CD4-positive, alpha-beta T cell (primary cell): Measurements from ENCODE around the gene PRR13. TPM values are rescaled to one million over a fixed set of nuclear protein-coding genes. Genes with fewer than 3 reads are reported as not detected.
"Not testable (repeated sequence)": the region's sequence is repeated elsewhere in the genome, so short reads cannot be mapped to it uniquely, and the experiment has no call there.

Experiments used
- ATAC-seq: fragments of 200-7000 bp; cut with Tn5 transposase; one replicate; pipeline ENCODE4 v1.10.0; 2022; ENCODE audit warnings: mild to moderate bottlenecking; ENCODE audit not compliant: poor library complexity
- CTCF ChIA-PET: fragments of 350-600 bp; sonication (Branson Sonifier 250); formaldehyde crosslinking; loops from one replicate; lab custom pipeline; 2021; ENCODE audit warnings: antibody characterized with exemption, inconsistent platforms; lab: Charles Lee
- POLR2A ChIA-PET: fragments of 350-600 bp; sonication (Branson Sonifier 250); formaldehyde crosslinking; loops from one replicate; lab custom pipeline; 2021; ENCODE audit warnings: antibody characterized with exemption, inconsistent platforms; lab: Charles Lee
- DNase-seq, 14 experiments: peaks; one replicate each; pipeline ENCODE4 v3.0.0-alpha.2; 2013 to 2020; ENCODE audit warnings: mixed read lengths in 2 of 14
- H3K27ac ChIP-seq, 2 donors: one replicate each; pipeline versions ENCODE4 v1.5.1 to v1.7.0; 2013; ENCODE audit warnings: low read length in 2 of 2, low read depth in 1 of 2, mild to moderate bottlenecking in 1 of 2
- H3K27me3 ChIP-seq, 2 experiments: 1 replicate in 1 of 2; 2 replicates in 1 of 2; pipeline versions ENCODE4 v1.6.1 to v1.7.0; 2013; ENCODE audit warnings: low read length in 2 of 2, control low read depth in 1 of 2, mild to moderate bottlenecking in 1 of 2, moderate library complexity in 1 of 2; ENCODE audit not compliant: insufficient read depth in 2 of 2, control insufficient read depth in 1 of 2
- H3K36me3 ChIP-seq: one replicate; pipeline ENCODE4 v1.6.1; 2013; ENCODE audit warnings: low read length, control low read depth; ENCODE audit not compliant: insufficient read depth
- H3K4me1 ChIP-seq: one replicate; pipeline ENCODE4 v1.6.1; 2013; ENCODE audit warnings: low read length, control low read depth; ENCODE audit not compliant: insufficient read depth
- H3K4me3 ChIP-seq: one replicate; pipeline ENCODE4 v1.5.1; 2013; ENCODE audit warnings: mild to moderate bottlenecking, low read length, moderate library complexity
- H3K9me3 ChIP-seq, 2 experiments: 1 replicate in 1 of 2; 2 replicates in 1 of 2; pipeline versions ENCODE4 v1.6.1 to v1.7.0; 2013; ENCODE audit warnings: low read length in 2 of 2, mild to moderate bottlenecking in 2 of 2, control low read depth in 1 of 2, moderate library complexity in 1 of 2; ENCODE audit not compliant: control insufficient read depth in 1 of 2, insufficient read depth in 1 of 2
- H3K27ac Mint-ChIP-seq: one replicate; pipeline ENCODE4 v1.8.0; 2020; ENCODE audit warnings: mixed read lengths
- H3K27me3 Mint-ChIP-seq: one replicate; pipeline ENCODE4 v1.8.0; 2021; ENCODE audit warnings: mixed read lengths
- H3K36me3 Mint-ChIP-seq: one replicate; pipeline ENCODE4 v1.8.0; 2021; ENCODE audit warnings: low read depth, mixed read lengths
- H3K4me1 Mint-ChIP-seq: one replicate; pipeline ENCODE4 v1.8.0; 2021; ENCODE audit warnings: low read depth, mixed read lengths
- H3K4me3 Mint-ChIP-seq: one replicate; pipeline ENCODE4 v1.8.0; 2020; ENCODE audit warnings: mild to moderate bottlenecking, mixed read lengths
- H3K9me3 Mint-ChIP-seq: one replicate; pipeline ENCODE4 v1.8.0; 2020; ENCODE audit warnings: mixed read lengths
- intact Hi-C, 2 experiments: fragments of 100-400 bp; cut with DNase I in 1 of 2; cut with micrococcal nuclease in 1 of 2; formaldehyde crosslinking; loops; one replicate each; pipeline versions ENCODE4 v1.15.1 to v1.9.0; 2023 to 2025; cut with DNase I, micrococcal nuclease
- polyA plus RNA-seq, 2 donors: library from polyadenylated mRNA; unstranded; fragments of 120-200 nt; gene quantifications; one replicate each; pipeline ENCODE4 v1.2.1, GENCODE V29; 2013
- total RNA-seq, 174 experiments: library from RNA in 2 of 174; stranded (reverse) in 2 of 174; gene quantifications; one replicate each; pipeline ENCODE4 v1.2.3 and lab custom pipeline; 2021 to 2026
- TF ChIP-seq, protein P1 (sequence below): fragments of 200-600 bp; IDR thresholded peaks from one replicate; pipeline ENCODE4 v1.8.0; 2022; ENCODE audit warnings: antibody characterized with exemption, mild to moderate bottlenecking

PRR13 gene
- 100 to 1,000 TPM; 133 to 142 TPM for total RNA-seq
- polyA plus RNA-seq (2013, experiment 1 of 2), result 258 TPM
- 280 TPM for polyA plus RNA-seq (2013, experiment 2 of 2)
- 30.9 to 65.9 (median 43.0) reads per million in 172 experiments for total RNA-seq (lab: John Stamatoyannopoulos, UW)

DNA sequence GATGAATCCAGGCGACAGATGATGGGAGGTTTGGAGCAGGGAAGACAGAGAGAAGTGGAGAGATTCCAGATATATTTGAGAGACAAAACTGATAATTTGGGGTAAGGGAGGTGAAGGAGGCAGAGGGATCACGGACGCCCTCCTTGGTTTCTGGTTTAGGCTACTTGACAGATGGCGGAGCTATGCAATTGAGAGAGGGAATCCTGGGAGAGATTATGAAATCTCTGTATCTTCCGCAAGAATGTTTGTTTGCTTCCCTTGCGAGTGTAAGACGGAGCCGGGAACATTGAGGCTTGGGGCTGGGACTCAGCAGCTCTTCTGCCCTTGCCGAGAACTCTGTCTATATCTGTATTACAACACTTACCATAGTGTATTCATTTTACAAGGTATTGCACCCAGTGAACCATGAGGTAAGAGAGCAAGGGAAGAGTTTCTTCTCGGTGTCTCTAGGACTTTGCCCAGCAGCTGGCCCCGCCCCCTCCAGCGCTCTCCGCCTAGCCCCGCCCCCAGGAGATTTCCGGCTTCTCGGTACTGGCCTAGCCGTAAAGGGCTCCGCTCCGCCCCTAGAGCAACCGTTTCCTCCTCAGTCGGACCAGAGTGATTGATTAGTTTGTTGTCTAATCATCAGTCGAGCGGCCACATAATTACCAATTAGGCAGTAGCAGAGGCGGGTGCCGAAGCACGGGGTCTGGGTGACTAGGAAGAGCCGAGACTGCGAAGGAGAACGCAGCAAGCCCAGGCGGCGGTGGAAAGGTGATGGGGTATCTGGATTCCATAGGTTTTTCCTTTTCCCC, at the start of gene PRR13:
Gene PRR13, plus strand, starts transcription at position 695 of the 794 bp plus-strand sequence. CDS start 981 bp downstream, outside the sequence.
- peak within 1 kb of the TSS; percentile 61 for H3K4me3 ChIP-seq

DNA sequence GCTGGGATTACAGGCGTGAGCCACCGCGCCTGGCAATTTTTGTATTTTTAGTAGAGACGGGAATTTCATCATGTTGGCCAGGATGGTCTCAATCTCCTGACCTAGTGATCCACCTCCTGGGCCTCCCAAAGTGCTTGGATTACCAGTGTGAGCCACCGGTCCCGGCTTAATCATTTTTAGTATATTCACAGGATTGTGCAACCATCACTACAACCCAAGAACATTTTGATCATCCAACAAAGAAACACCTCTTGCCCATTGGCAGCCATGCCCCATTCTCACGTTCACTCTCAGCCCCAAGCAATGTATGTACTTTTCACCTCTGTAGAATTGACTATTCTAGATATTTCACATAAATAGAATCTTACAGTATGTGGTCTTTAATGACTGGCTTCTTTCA, 41.6 kb upstream of the PRR13 start:
- Histone ChIP-seq H3K36me3 (peaks cover 22% of the 10 kb centered on the region), H3K4me1 (peaks cover 1% of the 10 kb centered on the region), H3K27ac (no peak overlapping the region), H3K27me3 (no peaks in the 10 kb centered on the region), H3K9me3 (no peaks in the 10 kb centered on the region), H3K4me3 (no peak overlapping the region)
- TF ChIP-seq, protein P1, sequence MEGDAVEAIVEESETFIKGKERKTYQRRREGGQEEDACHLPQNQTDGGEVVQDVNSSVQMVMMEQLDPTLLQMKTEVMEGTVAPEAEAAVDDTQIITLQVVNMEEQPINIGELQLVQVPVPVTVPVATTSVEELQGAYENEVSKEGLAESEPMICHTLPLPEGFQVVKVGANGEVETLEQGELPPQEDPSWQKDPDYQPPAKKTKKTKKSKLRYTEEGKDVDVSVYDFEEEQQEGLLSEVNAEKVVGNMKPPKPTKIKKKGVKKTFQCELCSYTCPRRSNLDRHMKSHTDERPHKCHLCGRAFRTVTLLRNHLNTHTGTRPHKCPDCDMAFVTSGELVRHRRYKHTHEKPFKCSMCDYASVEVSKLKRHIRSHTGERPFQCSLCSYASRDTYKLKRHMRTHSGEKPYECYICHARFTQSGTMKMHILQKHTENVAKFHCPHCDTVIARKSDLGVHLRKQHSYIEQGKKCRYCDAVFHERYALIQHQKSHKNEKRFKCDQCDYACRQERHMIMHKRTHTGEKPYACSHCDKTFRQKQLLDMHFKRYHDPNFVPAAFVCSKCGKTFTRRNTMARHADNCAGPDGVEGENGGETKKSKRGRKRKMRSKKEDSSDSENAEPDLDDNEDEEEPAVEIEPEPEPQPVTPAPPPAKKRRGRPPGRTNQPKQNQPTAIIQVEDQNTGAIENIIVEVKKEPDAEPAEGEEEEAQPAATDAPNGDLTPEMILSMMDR, result no peak
- ATAC-seq (no peak), DNase-seq (no peak)
- H3K4me3 Mint-ChIP-seq, result no peak overlapping the region
- intact Hi-C loops, result no loop called here
- H3K36me3 Mint-ChIP-seq, result peaks cover 56% of the 10 kb centered on the region
- no peak overlapping the region for H3K27ac Mint-ChIP-seq
- no peaks in the 10 kb centered on the region for H3K9me3 Mint-ChIP-seq
- ChIA-PET CTCF (interaction anchor here (1.0 kb wide), 1 partner anchor 79 kb away, joined by 3 read pairs; the partner anchor contains the start of gene AAAS), POLR2A (no interaction called here)
- peaks cover 17% of the 10 kb centered on the region for H3K4me1 Mint-ChIP-seq
- H3K27me3 Mint-ChIP-seq, result no peaks in the 10 kb centered on the region

More for the DNA sequence above, at the start of gene PRR13:
- Mint-ChIP-seq H3K4me1 (peaks cover 48% of the 10 kb centered on the region), H3K36me3 (peaks cover 47% of the 10 kb centered on the region), H3K9me3 (no peaks in the 10 kb centered on the region), H3K27ac (peak within 1 kb of the TSS; percentile 87), H3K4me3 (peak within 1 kb of the TSS; percentile 94), H3K27me3 (no peaks in the 10 kb centered on the region)
- TF ChIP-seq, protein P1, result no peak
- H3K36me3 ChIP-seq, result peaks cover 23% of the 10 kb centered on the region
- no peaks in the 10 kb centered on the region for H3K27me3 ChIP-seq
- H3K9me3 ChIP-seq, result no peaks in the 10 kb centered on the region
- POLR2A ChIA-PET, result interaction anchor here (0.9 to 2.6 kb wide), 13 partner anchors 10 to 435 kb away, joined by 3 to 23 read pairs (median 5); partner anchors contain the start of genes AAAS, EIF4B, MAP3K12 and SP1
- peaks cover 37% of the 10 kb centered on the region for H3K4me1 ChIP-seq
- peak; percentile 97 for ATAC-seq
- intact Hi-C loops, result loop anchor here (1.0 to 5.0 kb wide), 3 partner anchors 10 to 59 kb away; partner anchors contain the start of gene SP1 (in 1 of the 2)
- DNase-seq, result peak; percentile 96 to 100 (median 98)
- H3K27ac ChIP-seq, result peak within 1 kb of the TSS; percentile 59 to 84
- CTCF ChIA-PET, result interaction anchor here (1.1 to 2.9 kb wide), 6 partner anchors 10 to 120 kb away, joined by 4 to 12 read pairs (median 6); partner anchors contain the start of genes AAAS and PCBP2

DNA sequence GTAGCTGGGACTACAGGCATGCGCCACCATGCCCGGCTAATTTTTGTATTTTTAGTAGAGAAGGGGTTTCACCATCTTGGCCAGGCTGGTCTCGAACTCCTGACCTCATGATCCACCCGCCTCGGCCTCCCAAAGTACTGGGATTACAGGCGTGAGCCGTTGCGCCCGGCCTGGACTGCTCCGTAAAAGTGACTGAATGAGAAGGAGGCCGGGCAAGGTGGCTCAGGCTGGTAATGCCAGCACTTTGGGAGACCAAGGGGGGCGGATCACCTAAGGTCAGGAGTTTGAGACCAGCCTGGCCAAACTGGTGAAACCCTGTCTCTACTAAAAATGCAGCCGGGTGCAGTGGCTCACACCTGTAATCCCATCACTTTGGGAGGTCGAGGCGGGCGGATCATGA, 39.2 kb upstream of the PRR13 start:
- H3K27ac Mint-ChIP-seq, H3K4me3 Mint-ChIP-seq, DNase-seq, H3K9me3 Mint-ChIP-seq, H3K4me3 ChIP-seq, ATAC-seq, H3K27ac ChIP-seq, CTCF ChIA-PET, H3K27me3 ChIP-seq, H3K9me3 ChIP-seq, intact Hi-C loops, H3K27me3 Mint-ChIP-seq, H3K4me1 ChIP-seq: not testable (repeated sequence)
- peaks cover 13% of the 10 kb centered on the region for H3K4me1 Mint-ChIP-seq
- H3K36me3 Mint-ChIP-seq, result peaks cover 62% of the 10 kb centered on the region
- POLR2A ChIA-PET, result interaction anchor here (0.6 kb wide), 1 partner anchor 87 kb away, joined by 3 read pairs; no protein-coding TSS in a partner anchor
- peaks cover 27% of the 10 kb centered on the region for H3K36me3 ChIP-seq
